Thyroid gland (tissue), 4 donors: Measurements from ENCODE around the gene SLC9C1. TPM values are rescaled to one million over a fixed set of nuclear protein-coding genes. Genes with fewer than 3 reads are reported as not detected.
A peak's percentile ranks its signal among the peaks of the same experiment; 100 is the strongest.
"Not testable (repeated sequence)": the region's sequence is repeated elsewhere in the genome, so short reads cannot be mapped to it uniquely, and the experiment has no call there.

Source experiments
- DNase-seq, 2 donors: peaks; one replicate each; pipeline ENCODE4 v3.0.0-alpha.2; 2019
- H3K27ac ChIP-seq, 3 donors: fragments of 200-600 bp; sonication (generic); 1 replicate in 2 of 3; 2 replicates in 1 of 3; pipeline ENCODE4 v1.5.1; 2016 to 2019; ENCODE audit warnings: mild to moderate bottlenecking in 1 of 3, moderate library complexity in 1 of 3
- H3K27me3 ChIP-seq: fragments of 200-600 bp; sonication (generic); one replicate; pipeline ENCODE4 v1.5.1; 2019
- H3K36me3 ChIP-seq, 2 donors: fragments of 200-600 bp; sonication (generic); one replicate each; pipeline ENCODE4 v1.5.1; 2016 to 2019
- H3K4me1 ChIP-seq, 2 donors: fragments of 200-600 bp; sonication (generic); one replicate each; pipeline ENCODE4 v1.5.1; 2017 to 2019
- H3K4me3 ChIP-seq, 3 donors: fragments of 200-600 bp; sonication (generic); replicated peaks in 1 of 3; 1 replicate in 2 of 3; 2 replicates in 1 of 3; pipeline ENCODE4 v1.5.1; 2016; ENCODE audit warnings: mild to moderate bottlenecking in 1 of 3
- H3K9me3 ChIP-seq: fragments of 200-600 bp; sonication (generic); one replicate; pipeline ENCODE4 v1.5.1; 2017
- CTCF ChIP-seq, 6 experiments: fragments of 200-600 bp in 3 of 6; fragments of 450-650 bp in 3 of 6; sonication (generic) in 3 of 6; IDR thresholded peaks; one replicate each; pipeline ENCODE4 v1.5.1; 2016 to 2019; ENCODE audit warnings: antibody characterized with exemption in 6 of 6, mild to moderate bottlenecking in 2 of 6, inconsistent platforms in 1 of 6, moderate library complexity in 1 of 6
- POLR2A ChIP-seq, 2 donors: fragments of 450-650 bp; IDR thresholded peaks; one replicate each; pipeline ENCODE4 v1.6.1; 2017; ENCODE audit warnings: antibody characterized with exemption in 2 of 2, mild to moderate bottlenecking in 2 of 2, moderate library complexity in 1 of 2
- WGBS, 2 donors: methylation state at CpG; one replicate each; pipeline ENCODE4 v1.1.5; 2017; 5-methylcytosine and 5-hydroxymethylcytosine counted together
- intact Hi-C: fragments of 100-400 bp; cut with DNase I; formaldehyde crosslinking; loops from one replicate; pipeline ENCODE4 v1.15.1; 2023
- total RNA-seq, 4 donors: library from RNA; depleted of rRNA; stranded (reverse); fragments of >200 nt; gene quantifications; one replicate each; pipeline ENCODE4 v1.2.3, GENCODE V29; 2016

Gene SLC9C1
- total RNA-seq, 4 donors from 2014 or later: 0.11 TPM; not detected in 3

DNA sequence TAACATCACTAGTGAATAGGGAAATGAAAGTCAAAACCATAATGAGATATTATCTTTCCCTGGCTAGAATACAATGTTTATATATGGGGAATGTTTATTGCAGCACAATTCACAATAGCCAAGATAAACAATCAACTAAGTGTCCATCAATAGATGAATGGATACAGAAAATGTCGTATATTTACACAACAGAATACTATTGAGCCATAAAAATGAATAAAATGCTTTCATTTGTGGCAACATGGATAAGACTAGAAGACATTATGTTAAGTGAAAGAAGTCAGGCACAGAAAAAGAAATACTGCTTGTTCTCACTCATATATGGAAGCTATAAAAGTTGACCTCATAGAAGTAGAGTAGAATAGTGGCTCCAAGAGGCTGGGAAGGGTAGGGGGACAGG, 65.2 kb downstream of the SLC9C1 start:
- H3K4me3 ChIP-seq: no peak overlapping the region
- 76 to 82% methylated on average over 1 of the region's 1 CpG for WGBS, 2 donors
- H3K4me1 ChIP-seq: no peaks in the 10 kb centered on the region
- no peaks in the 10 kb centered on the region for H3K27me3 ChIP-seq
- TF ChIP-seq POLR2A (IDR thresholded peaks at IDR 0.05): no peak
- no peak for TF ChIP-seq CTCF (IDR thresholded peaks at IDR 0.05)
- H3K36me3 ChIP-seq: no peaks in the 10 kb centered on the region
- intact Hi-C loops: no loop called here
- no peak for DNase-seq
- no peak overlapping the region for H3K27ac ChIP-seq
- H3K9me3 ChIP-seq: no peaks in the 10 kb centered on the region

DNA sequence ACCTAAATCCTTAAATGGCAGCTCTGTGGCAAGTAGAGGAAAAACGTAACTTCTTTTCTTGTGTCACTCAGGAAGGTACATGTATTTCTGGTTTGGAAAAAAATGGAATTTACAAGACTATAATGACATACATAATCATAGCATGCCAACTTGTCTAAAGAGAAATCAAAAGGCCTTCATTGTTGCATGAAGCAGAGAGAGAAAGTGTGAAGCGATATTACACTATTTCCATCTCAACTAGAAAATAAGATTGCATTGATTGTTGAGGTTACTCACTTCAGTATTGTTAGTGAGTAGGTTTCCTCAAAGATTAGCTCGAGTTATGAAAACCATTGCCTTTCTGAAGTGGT, 93.7 kb downstream of the SLC9C1 start:
- Histone ChIP-seq H3K36me3 (no peaks in the 10 kb centered on the region), H3K27me3 (no peaks in the 10 kb centered on the region), H3K27ac (no peak overlapping the region), H3K4me3 (no peak overlapping the region), H3K9me3 (no peaks in the 10 kb centered on the region), H3K4me1 (no peaks in the 10 kb centered on the region)
- 92% methylated on average over 3 of the region's 3 CpGs for WGBS, 2 donors
- DNase-seq: no peak
- intact Hi-C loops: no loop called here
- TF ChIP-seq POLR2A (IDR thresholded peaks at IDR 0.05): no peak
- no peak for TF ChIP-seq CTCF (IDR thresholded peaks at IDR 0.05)

DNA sequence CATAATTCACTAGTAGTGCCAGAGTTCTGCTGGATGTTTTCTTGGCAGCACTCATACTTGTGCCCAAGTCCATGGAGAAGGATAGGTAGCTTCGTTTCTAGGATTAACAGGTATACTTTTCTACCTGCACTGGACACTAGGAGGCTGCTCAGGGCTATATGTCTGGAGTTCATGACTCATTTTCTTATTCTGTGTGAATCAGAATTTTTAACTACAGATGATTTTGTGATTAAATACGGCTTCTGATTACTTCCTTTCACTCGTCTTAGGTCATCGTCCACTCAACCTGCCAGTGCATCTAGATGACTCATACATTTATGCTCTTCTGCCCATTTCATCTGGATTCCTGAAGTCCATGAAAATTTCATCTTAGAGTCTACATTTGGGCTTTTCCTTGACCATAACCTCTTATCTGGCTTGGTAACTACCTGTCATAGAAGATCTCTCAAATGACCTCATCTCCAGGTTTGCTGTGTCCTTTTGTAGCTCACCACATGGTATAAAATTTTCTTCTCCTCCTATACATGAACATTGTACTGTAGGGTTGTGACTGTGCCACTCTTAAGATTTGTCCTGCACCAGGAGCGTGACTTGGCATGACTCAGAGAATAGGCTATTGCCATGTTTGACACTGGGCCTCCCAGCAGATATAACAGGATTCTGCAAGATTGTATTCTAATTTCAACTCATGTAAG, 94.2 kb downstream of the SLC9C1 start:
- Histone ChIP-seq H3K27me3 (no peaks in the 10 kb centered on the region), H3K4me3 (no peak overlapping the region), H3K36me3 (no peaks in the 10 kb centered on the region), H3K4me1 (no peaks in the 10 kb centered on the region), H3K9me3 (no peaks in the 10 kb centered on the region), H3K27ac (no peak overlapping the region)
- 88 to 90% methylated on average over 5 of the region's 5 CpGs for WGBS, 2 donors
- intact Hi-C loops: no loop called here
- DNase-seq: no peak
- TF ChIP-seq CTCF (IDR thresholded peaks at IDR 0.05) (no peak), POLR2A (IDR thresholded peaks at IDR 0.05) (no peak)

- no peaks in the 10 kb centered on the region for H3K27me3 ChIP-seq
- no peak for DNase-seq
- 87 to 96% methylated on average over 1 of the region's 1 CpG for WGBS, 2 donors
- TF ChIP-seq CTCF (IDR thresholded peaks at IDR 0.05): no peak
- TF ChIP-seq POLR2A (IDR thresholded peaks at IDR 0.05): no peak
- no peaks in the 10 kb centered on the region for H3K4me1 ChIP-seq
- intact Hi-C loops: no loop called here
- H3K36me3 ChIP-seq: no peaks in the 10 kb centered on the region
- H3K9me3 ChIP-seq: no peaks in the 10 kb centered on the region
- H3K27ac ChIP-seq: no peak overlapping the region
- no peak overlapping the region for H3K4me3 ChIP-seq
These were observed 96.9 kb downstream of the SLC9C1 start for GRCh38 chr3:112197131-112197530.

DNA sequence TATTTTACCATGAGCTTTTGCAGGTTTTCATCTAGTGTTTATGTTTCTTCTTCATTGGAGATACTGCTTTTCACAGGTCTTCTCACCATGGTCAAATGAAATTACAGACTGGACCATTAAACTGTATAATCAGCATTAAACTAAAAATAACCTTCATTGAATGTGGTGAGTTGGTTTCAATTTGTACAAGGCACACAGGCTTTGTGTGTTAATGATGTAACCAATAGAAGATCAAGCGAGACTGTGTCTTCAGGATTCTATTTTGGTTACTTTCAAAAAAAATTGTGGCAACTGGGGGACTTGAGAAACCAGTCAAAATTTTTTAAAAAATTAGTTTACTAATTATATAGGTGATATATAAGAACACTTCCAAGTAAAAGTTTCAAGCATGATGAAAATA, 106.7 kb downstream of the SLC9C1 start:
- WGBS, 2 donors: 86 to 91% methylated on average over 1 of the region's 1 CpG
- Histone ChIP-seq H3K27me3 (no peaks in the 10 kb centered on the region), H3K4me1 (no peaks in the 10 kb centered on the region), H3K9me3 (no peaks in the 10 kb centered on the region), H3K27ac (no peak overlapping the region), H3K4me3 (no peak overlapping the region), H3K36me3 (no peaks in the 10 kb centered on the region)
- TF ChIP-seq CTCF (IDR thresholded peaks at IDR 0.05): no peak
- TF ChIP-seq POLR2A (IDR thresholded peaks at IDR 0.05): no peak
- DNase-seq: no peak
- intact Hi-C loops: no loop called here

GRCh38 chr3:112185423-112186035, 108.5 kb downstream of the SLC9C1 start:
- WGBS, 2 donors: 14 to 21% methylated on average over 20 to 26 of the region's 42 CpGs
- peak; percentile 39 to 47 for DNase-seq
- H3K36me3 ChIP-seq, H3K4me1 ChIP-seq, H3K27me3 ChIP-seq, H3K9me3 ChIP-seq, H3K27ac ChIP-seq, intact Hi-C loops: not testable (repeated sequence)
- H3K4me3 ChIP-seq: peak overlapping the region in 1 of 3 donors; percentile 49
